Astrocyte of the cerebellum (primary cell): ENCODE results near the gene SMOC2.

ENCODE experiments used
- DNase-seq: peaks from one replicate; pipeline ENCODE4 v3.0.0-alpha.2; 2011; ENCODE audit warnings: low read depth
- H3K4me3 ChIP-seq: 2 replicates; pipeline ENCODE4 v1.5.1; 2011; ENCODE audit warnings: mild to moderate bottlenecking, low read depth, low read length, moderate library complexity
- CTCF ChIP-seq: IDR thresholded peaks from 2 replicates; pipeline ENCODE4 v1.5.1; 2012; ENCODE audit warnings: low read length, low read depth, moderate library complexity, mild to moderate bottlenecking; ENCODE audit errors: missing control alignments
- in situ Hi-C: cut with HindIII; loops from 2 replicates; pipeline ENCODE4 v1.10.0; 2017; ENCODE audit warnings: low sequenced_read_pairs

SMOC2 gene

GRCh38 chr6:168418711-168419121, 22.3 kb upstream of the SMOC2 start:
- in situ Hi-C loops = no loop called here
- no peak for DNase-seq
- no peak overlapping the region for H3K4me3 ChIP-seq

GRCh38 chr6:168419569-168419968, 21.4 kb upstream of the SMOC2 start:
- in situ Hi-C loops = no loop called here
- no peak for TF ChIP-seq CTCF
- no peak overlapping the region for H3K4me3 ChIP-seq
- no peak for DNase-seq

More at GRCh38 chr6:168418711-168419121, 22.3 kb upstream of the SMOC2 start:
- no peak for TF ChIP-seq CTCF

- TF ChIP-seq CTCF = no peak
- no peak for DNase-seq
- in situ Hi-C loops = no loop called here
Observed at GRCh38 chr6:168420084-168420483, 20.9 kb upstream of the SMOC2 start.

GRCh38 chr6:168420706-168421105, 20.3 kb upstream of the SMOC2 start:
- DNase-seq = no peak
- no peak overlapping the region for H3K4me3 ChIP-seq
- TF ChIP-seq CTCF = no peak
- in situ Hi-C loops = no loop called here

More at GRCh38 chr6:168420084-168420483, 20.9 kb upstream of the SMOC2 start:
- no peak overlapping the region for H3K4me3 ChIP-seq

- no peak overlapping the region for H3K4me3 ChIP-seq
- in situ Hi-C loops = no loop called here
- no peak for DNase-seq
- no peak for TF ChIP-seq CTCF
Observed at GRCh38 chr6:168427184-168427583, 13.8 kb upstream of the SMOC2 start.

GRCh38 chr6:168428052-168428826, 12.7 kb upstream of the SMOC2 start:
- no peak for TF ChIP-seq CTCF
- in situ Hi-C loops = no loop called here
- H3K4me3 ChIP-seq = no peak overlapping the region
- no peak for DNase-seq
